NCI-H510A treated with DMSO at 0.1 percent for 48 hours (cell line): ENCODE measurements around the gene VIT.

Experiments
- DNase-seq: peaks from one replicate; lab custom pipeline; 2025; lab: John Stamatoyannopoulos, UW

Gene VIT

GRCh38 chr2:36696533-36696932 lies at the start of gene VIT:
Gene VIT (plus strand): TSS chr2:36696707. CDS start chr2:36716371, 19,664 bp downstream.
- no peak for DNase-seq

- DNase-seq, result peak; percentile 4
These were observed 46.3 kb upstream of the VIT start for GRCh38 chr2:36650031-36650829.

GRCh38 chr2:36653155-36653554 lies 43.4 kb upstream of the VIT start:
- no peak for DNase-seq

GRCh38 chr2:36653967-36654694 lies 42.4 kb upstream of the VIT start:
- no peak for DNase-seq

GRCh38 chr2:36655453-36655852 lies 41.1 kb upstream of the VIT start:
- DNase-seq, result no peak

GRCh38 chr2:36657703-36658102 lies 38.8 kb upstream of the VIT start:
- no peak for DNase-seq

GRCh38 chr2:36658277-36658748 lies 38.2 kb upstream of the VIT start:
- no peak for DNase-seq

- DNase-seq, result no peak
These were observed 37.3 kb upstream of the VIT start for GRCh38 chr2:36659218-36659617.

GRCh38 chr2:36659872-36660312 lies 36.6 kb upstream of the VIT start:
- no peak for DNase-seq

- DNase-seq, result no peak
These were observed 33.9 kb upstream of the VIT start for GRCh38 chr2:36662638-36663037.

GRCh38 chr2:36663295-36663694 lies 33.2 kb upstream of the VIT start:
- no peak for DNase-seq

- peak; percentile 33 for DNase-seq
These were observed 32.4 kb upstream of the VIT start for GRCh38 chr2:36663851-36664695.

- DNase-seq, result no peak
These were observed 31.8 kb upstream of the VIT start for GRCh38 chr2:36664696-36665076.

- no peak for DNase-seq
These were observed 28.6 kb upstream of the VIT start for GRCh38 chr2:36667931-36668330.

GRCh38 chr2:36670881-36671595 lies 25.5 kb upstream of the VIT start:
- DNase-seq, result no peak

GRCh38 chr2:36671731-36672130 lies 24.8 kb upstream of the VIT start:
- DNase-seq, result no peak

GRCh38 chr2:36672199-36672598 lies 24.3 kb upstream of the VIT start:
- DNase-seq, result peak; percentile 26

- no peak for DNase-seq
These were observed 20.8 kb upstream of the VIT start for GRCh38 chr2:36675579-36676282.

- no peak for DNase-seq
These were observed 20.1 kb upstream of the VIT start for GRCh38 chr2:36676364-36676763.

GRCh38 chr2:36677386-36677785 lies 19.1 kb upstream of the VIT start:
- DNase-seq, result no peak

GRCh38 chr2:36677996-36678605 lies 18.4 kb upstream of the VIT start:
- DNase-seq, result no peak
